CD4-positive, alpha-beta T cell treated with Interleukin-17A for 1 hour (primary cell): ENCODE results near the gene ZNF358.

Source experiments
- DNase-seq: peaks from one replicate; pipeline ENCODE4 v3.0.0-alpha.2; 2020

ZNF358 gene

GRCh38 chr19:7489609-7490044, 26.3 kb upstream of the ZNF358 start:
- no peak for DNase-seq

- DNase-seq = peak; percentile 46
Observed at GRCh38 chr19:7492142-7492541, 23.8 kb upstream of the ZNF358 start.

- no peak for DNase-seq
Observed at GRCh38 chr19:7492558-7492957, 23.3 kb upstream of the ZNF358 start.

GRCh38 chr19:7494416-7495098, 21.3 kb upstream of the ZNF358 start:
- no peak for DNase-seq

- DNase-seq = no peak
Observed at GRCh38 chr19:7497292-7497691, 18.6 kb upstream of the ZNF358 start.

- DNase-seq = no peak
Observed at GRCh38 chr19:7500811-7501450, 15.0 kb upstream of the ZNF358 start.

- DNase-seq = no peak
Observed at GRCh38 chr19:7502552-7502951, 13.4 kb upstream of the ZNF358 start.

GRCh38 chr19:7504684-7505083, 11.2 kb upstream of the ZNF358 start:
- DNase-seq = no peak

- DNase-seq = no peak
Observed at GRCh38 chr19:7505288-7505681, 10.6 kb upstream of the ZNF358 start.

- peak; percentile 23 for DNase-seq
Observed at GRCh38 chr19:7505682-7506384, 10.1 kb upstream of the ZNF358 start.

- peak; percentile 44 for DNase-seq
Observed at GRCh38 chr19:7506385-7507328, 9.2 kb upstream of the ZNF358 start.

- no peak for DNase-seq
Observed at GRCh38 chr19:7507884-7508283, 8.0 kb upstream of the ZNF358 start.

- no peak for DNase-seq
Observed at GRCh38 chr19:7509625-7510024, 6.3 kb upstream of the ZNF358 start.

GRCh38 chr19:7512400-7512851, 3.5 kb upstream of the ZNF358 start:
- no peak for DNase-seq

GRCh38 chr19:7513809-7514642, 1.9 kb upstream of the ZNF358 start:
- DNase-seq = no peak

- no peak for DNase-seq
Observed at GRCh38 chr19:7515110-7515644, 726 bp upstream of the ZNF358 start.

- no peak for DNase-seq
Observed at GRCh38 chr19:7516333-7516732, 430 bp downstream of the ZNF358 start.

- no peak for DNase-seq
Observed at GRCh38 chr19:7516878-7517277, 975 bp downstream of the ZNF358 start.

GRCh38 chr19:7519361-7520130, 3.6 kb downstream of the ZNF358 start:
- no peak for DNase-seq

- no peak for DNase-seq
Observed at GRCh38 chr19:7520131-7521051, 4.5 kb downstream of the ZNF358 start.
